Activated B cell treated with CpG ODN at 0.5 μM for 24 hours (primary cell): ENCODE results near the gene RABGAP1L. TPM values are rescaled to one million over a fixed set of nuclear protein-coding genes. Genes with fewer than 3 reads are reported as not detected.

Source experiments
- ATAC-seq: fragments of 200-7000 bp; cut with Tn5 transposase; one replicate; pipeline ENCODE4 v1.10.0; 2021; ENCODE audit warnings: low read depth, mild to moderate bottlenecking, moderate library complexity
- CTCF ChIA-PET: fragments of 350-600 bp; sonication (Branson Sonifier 250); formaldehyde crosslinking; loops from one replicate; lab custom pipeline; 2021; ENCODE audit warnings: antibody characterized with exemption; lab: Charles Lee
- POLR2A ChIA-PET: fragments of 350-600 bp; sonication (Branson Sonifier 250); formaldehyde crosslinking; loops from one replicate; lab custom pipeline; 2021; ENCODE audit warnings: antibody characterized with exemption; lab: Charles Lee
- DNase-seq: peaks from one replicate; pipeline ENCODE4 v3.0.0; 2022
- H3K27ac Mint-ChIP-seq: one replicate; pipeline ENCODE4 v1.8.0; 2020; ENCODE audit warnings: mixed read lengths
- H3K27me3 Mint-ChIP-seq: one replicate; pipeline ENCODE4 v1.8.0; 2021; ENCODE audit warnings: mixed read lengths
- H3K36me3 Mint-ChIP-seq: one replicate; pipeline ENCODE4 v1.8.0; 2021; ENCODE audit warnings: low read depth, mixed read lengths
- H3K4me1 Mint-ChIP-seq: one replicate; pipeline ENCODE4 v1.8.0; 2021; ENCODE audit warnings: mixed read lengths
- H3K4me3 Mint-ChIP-seq: one replicate; pipeline ENCODE4 v1.8.0; 2020; ENCODE audit warnings: mild to moderate bottlenecking, mixed read lengths
- H3K9me3 Mint-ChIP-seq: one replicate; pipeline ENCODE4 v1.8.0; 2020; ENCODE audit warnings: mixed read lengths
- CTCF ChIP-seq: fragments of 200-600 bp; IDR thresholded peaks from one replicate; pipeline ENCODE4 v1.8.0; 2022; ENCODE audit warnings: antibody characterized with exemption, mild to moderate bottlenecking
- intact Hi-C: fragments of 100-400 bp; cut with micrococcal nuclease; formaldehyde crosslinking; loops from one replicate; pipeline ENCODE4 v1.15.1; 2024
- total RNA-seq: library from RNA; stranded (reverse); gene quantifications from 2 replicates; pipeline ENCODE4 v1.2.3, GENCODE V29; 2022

The RABGAP1L gene
- total RNA-seq, 1 donor from 2014 or later = 126 TPM

- CTCF ChIA-PET = interaction anchor here (0.6 kb wide), 1 partner anchor 27 kb away, joined by 3 read pairs; no protein-coding TSS in a partner anchor
- Mint-ChIP-seq H3K4me3 (no peak overlapping the region), H3K9me3 (no peaks in the 10 kb centered on the region), H3K4me1 (peaks cover 56% of the 10 kb centered on the region), H3K36me3 (peaks cover 10% of the 10 kb centered on the region), H3K27me3 (no peaks in the 10 kb centered on the region), H3K27ac (peak overlapping the region; percentile 88)
- no peak for TF ChIP-seq CTCF
- DNase-seq (no peak), ATAC-seq (no peak)
- intact Hi-C loops = loop anchor here (10.0 kb wide), 2 partner anchors 62 to 1972 kb away; no protein-coding TSS in a partner anchor
- POLR2A ChIA-PET = interaction anchor here (0.6 to 0.7 kb wide), 2 partner anchors 17 to 606 kb away, joined by 4 to 6 read pairs; no protein-coding TSS in a partner anchor
Observed at GRCh38 chr1:174156437-174156836, 2.9 kb upstream of the RABGAP1L start.

DNA sequence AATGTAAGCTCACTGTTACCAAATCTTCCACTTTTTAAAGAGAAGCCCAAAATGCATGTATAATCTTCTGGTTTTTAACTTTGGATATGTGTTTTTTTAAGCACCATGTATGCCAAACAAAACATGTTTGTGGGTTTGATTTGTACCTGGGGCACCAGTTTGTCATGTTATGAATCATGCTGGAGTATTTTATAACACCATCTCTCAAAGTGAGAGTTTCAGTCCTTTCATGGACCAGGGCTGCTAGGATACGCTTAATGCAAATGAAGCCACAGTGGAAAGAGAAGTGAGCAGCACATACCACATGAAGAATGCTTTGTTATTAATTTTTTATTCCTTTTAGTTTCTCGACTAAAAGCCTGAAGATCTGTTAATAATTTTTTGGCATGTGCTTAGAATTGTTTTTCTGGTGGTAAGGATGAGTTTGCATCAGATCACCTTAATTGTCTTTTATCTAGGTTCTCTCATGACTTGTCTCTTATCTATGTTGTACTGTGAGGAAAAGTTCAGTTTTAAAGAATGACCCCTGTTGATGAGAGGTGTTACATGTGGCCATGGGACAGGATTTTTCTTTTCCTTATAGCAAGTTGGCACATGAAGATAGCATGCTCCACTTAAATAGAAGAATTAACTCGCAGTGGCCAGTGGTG is 2.0 kb upstream of the RABGAP1L start:
- H3K9me3 Mint-ChIP-seq = no peaks in the 10 kb centered on the region
- no peak for TF ChIP-seq CTCF
- intact Hi-C loops = loop anchor here (1.0 to 10.0 kb wide), 3 partner anchors 62 to 1972 kb away; no protein-coding TSS in a partner anchor
- H3K27me3 Mint-ChIP-seq = no peaks in the 10 kb centered on the region
- ATAC-seq (peak; percentile 23), DNase-seq (no peak)
- H3K4me3 Mint-ChIP-seq = peak overlapping the region; percentile 58
- peak overlapping the region; percentile 88 for H3K27ac Mint-ChIP-seq
- POLR2A ChIA-PET = interaction anchor here (0.6 to 0.7 kb wide), 2 partner anchors 52 to 1036 kb away, joined by 4 to 9 read pairs; no protein-coding TSS in a partner anchor
- CTCF ChIA-PET = interaction anchor here (1.3 kb wide), 1 partner anchor 61 kb away, joined by 4 read pairs; no protein-coding TSS in a partner anchor
- peaks cover 11% of the 10 kb centered on the region for H3K36me3 Mint-ChIP-seq
- H3K4me1 Mint-ChIP-seq = peaks cover 64% of the 10 kb centered on the region

DNA sequence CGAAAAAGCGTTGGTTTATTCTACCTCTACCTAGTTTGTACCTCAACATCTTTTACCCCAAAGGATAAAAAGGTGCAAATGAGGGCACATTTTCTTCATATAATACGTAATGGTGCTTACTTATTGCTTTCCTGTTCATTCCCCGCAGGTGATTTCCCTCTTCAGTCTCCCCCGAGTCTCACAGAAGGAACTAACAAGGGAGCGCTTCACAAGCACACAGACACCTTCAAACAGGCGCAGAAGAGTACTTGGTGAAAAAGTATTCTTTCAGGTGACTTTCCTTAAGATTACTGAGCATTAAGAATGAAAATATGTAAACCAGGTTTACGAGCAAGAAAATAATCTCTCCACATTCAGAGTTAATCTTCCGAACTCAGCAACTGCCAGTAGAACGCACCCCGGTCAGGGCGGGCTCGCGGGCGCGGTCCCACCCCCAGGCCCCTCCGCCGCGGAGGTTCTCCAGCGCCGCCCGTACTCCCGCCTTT is 511 bp upstream of the RABGAP1L start:
- no peak for DNase-seq
- Mint-ChIP-seq H3K27me3 (no peaks in the 10 kb centered on the region), H3K4me3 (peak overlapping the region; percentile 96), H3K4me1 (peaks cover 66% of the 10 kb centered on the region), H3K9me3 (no peaks in the 10 kb centered on the region), H3K27ac (peak overlapping the region; percentile 99), H3K36me3 (peaks cover 12% of the 10 kb centered on the region)
- POLR2A ChIA-PET = interaction anchor here (0.6 to 2.2 kb wide), 11 partner anchors 10 to 741 kb away, joined by 3 to 15 read pairs (median 7); partner anchors contain the start of gene RC3H1
- intact Hi-C loops = loop anchor here (1.0 to 10.0 kb wide), 13 partner anchors 9 to 1974 kb away; partner anchors contain the start of genes CACYBP, CENPL, DARS2 and PRDX6
- CTCF ChIA-PET = no interaction called here
- no peak for TF ChIP-seq CTCF
- peak; percentile 32 for ATAC-seq

GRCh38 chr1:174160109-174160473 is 771 bp downstream of the RABGAP1L start:
- Mint-ChIP-seq H3K27ac (peak overlapping the region; percentile 99), H3K27me3 (no peaks in the 10 kb centered on the region), H3K4me1 (peaks cover 78% of the 10 kb centered on the region), H3K36me3 (peaks cover 15% of the 10 kb centered on the region), H3K4me3 (peak overlapping the region; percentile 96), H3K9me3 (no peaks in the 10 kb centered on the region)
- intact Hi-C loops = loop anchor here (1.0 to 2.0 kb wide), 2 partner anchors 15 to 57 kb away; no protein-coding TSS in a partner anchor
- TF ChIP-seq CTCF = no peak
- ChIA-PET POLR2A (interaction anchor here (1.2 to 1.9 kb wide), 5 partner anchors 9 to 138 kb away, joined by 3 to 13 read pairs (median 4); partner anchors contain the start of gene RC3H1), CTCF (no interaction called here)
- no peak for ATAC-seq
- DNase-seq = peak; percentile 29

- Mint-ChIP-seq H3K27me3 (no peaks in the 10 kb centered on the region), H3K27ac (peak overlapping the region; percentile 99), H3K4me3 (peak overlapping the region; percentile 96), H3K9me3 (no peaks in the 10 kb centered on the region), H3K36me3 (peaks cover 15% of the 10 kb centered on the region), H3K4me1 (peaks cover 81% of the 10 kb centered on the region)
- ATAC-seq (no peak), DNase-seq (no peak)
- intact Hi-C loops = loop anchor here (1.0 to 2.0 kb wide), 2 partner anchors 14 to 57 kb away; no protein-coding TSS in a partner anchor
- ChIA-PET CTCF (no interaction called here), POLR2A (interaction anchor here (1.2 to 1.9 kb wide), 3 partner anchors 8 to 139 kb away, joined by 3 to 13 read pairs (median 4); partner anchors contain the start of gene RC3H1)
- no peak for TF ChIP-seq CTCF
Observed at GRCh38 chr1:174160603-174161002, 1.3 kb downstream of the RABGAP1L start.
